Astrocyte (in vitro differentiated cells and primary cell): ENCODE results near the gene TARS2. TPM values are rescaled to one million over a fixed set of nuclear protein-coding genes. Genes with fewer than 3 reads are reported as not detected.

Experiments
- DNase-seq: peaks from one replicate; pipeline ENCODE4 v3.0.0-alpha.2; 2010; ENCODE audit warnings: low read depth
- FAIRE-seq: peaks from 2 replicates; lab custom pipeline; 2011; peaks lifted over from hg19 to GRCh38; lab: Jason Lieb, UNC
- H2AFZ ChIP-seq: 2 replicates; pipeline ENCODE4 v1.6.0; 2012; ENCODE audit warnings: low read depth, low read length, inconsistent platforms
- H3K27ac ChIP-seq: 2 replicates; pipeline ENCODE4 v1.5.1; 2011; ENCODE audit warnings: low read depth, low read length, inconsistent platforms
- H3K27me3 ChIP-seq: 2 replicates; pipeline ENCODE4 v1.6.0; 2011; ENCODE audit warnings: low read length, inconsistent platforms; ENCODE audit not compliant: insufficient read depth
- H3K36me3 ChIP-seq: 2 replicates; pipeline ENCODE4 v1.5.1; 2011; ENCODE audit warnings: low read length, inconsistent platforms; ENCODE audit not compliant: insufficient read depth
- H3K4me1 ChIP-seq: 2 replicates; pipeline ENCODE4 v1.5.1; 2011; ENCODE audit warnings: low read length, inconsistent platforms; ENCODE audit not compliant: insufficient read depth
- H3K4me2 ChIP-seq: 2 replicates; pipeline ENCODE4 v1.6.0; 2012; ENCODE audit warnings: low read length, inconsistent platforms
- H3K4me3 ChIP-seq: 2 replicates; pipeline ENCODE4 v1.5.1; 2011; ENCODE audit warnings: low read depth, mild to moderate bottlenecking, low read length, inconsistent platforms; ENCODE audit not compliant: insufficient read depth
- H3K79me2 ChIP-seq: 2 replicates; pipeline ENCODE4 v1.6.0; 2012; ENCODE audit warnings: mild to moderate bottlenecking, low read length, inconsistent platforms; ENCODE audit not compliant: insufficient read depth
- H3K9ac ChIP-seq: 2 replicates; pipeline ENCODE4 v1.6.0; 2012; ENCODE audit warnings: mild to moderate bottlenecking, low read length, inconsistent platforms
- H3K9me3 ChIP-seq: 2 replicates; pipeline ENCODE4 v1.5.1; 2012; ENCODE audit warnings: low read depth, mild to moderate bottlenecking, low read length, inconsistent platforms; ENCODE audit not compliant: insufficient read depth
- H4K20me1 ChIP-seq: 2 replicates; pipeline ENCODE4 v1.6.0; 2012; ENCODE audit warnings: low read length, inconsistent platforms; ENCODE audit not compliant: insufficient read depth
- H3K27ac Mint-ChIP-seq: one replicate; pipeline ENCODE4 v1.8.0; 2021; ENCODE audit warnings: mild to moderate bottlenecking, mixed read lengths; ENCODE audit not compliant: unreplicated experiment
- H3K27me3 Mint-ChIP-seq: one replicate; pipeline ENCODE4 v1.8.0; 2021; ENCODE audit warnings: low read depth, mixed read lengths; ENCODE audit not compliant: unreplicated experiment
- H3K36me3 Mint-ChIP-seq: one replicate; pipeline ENCODE4 v1.8.0; 2021; ENCODE audit warnings: low read depth, mixed read lengths; ENCODE audit not compliant: unreplicated experiment
- H3K4me1 Mint-ChIP-seq: one replicate; pipeline ENCODE4 v1.8.0; 2021; ENCODE audit warnings: low read depth, mixed read lengths; ENCODE audit not compliant: unreplicated experiment
- H3K4me3 Mint-ChIP-seq: one replicate; pipeline ENCODE4 v1.8.0; 2021; ENCODE audit warnings: mild to moderate bottlenecking, moderate library complexity, mixed read lengths; ENCODE audit not compliant: unreplicated experiment
- H3K9me3 Mint-ChIP-seq: one replicate; pipeline ENCODE4 v1.8.0; 2021; ENCODE audit warnings: mild to moderate bottlenecking, mixed read lengths; ENCODE audit not compliant: unreplicated experiment
- EZH2 ChIP-seq: IDR thresholded peaks from 2 replicates; pipeline ENCODE4 v1.6.1; 2012; ENCODE audit warnings: mild to moderate bottlenecking, low read length, inconsistent platforms; ENCODE audit not compliant: insufficient read depth
- total RNA-seq: library from RNA; stranded (reverse); gene quantifications from 2 replicates; pipeline ENCODE4 v1.2.1, GENCODE V29; 2021
- TF ChIP-seq, protein P1 (sequence below): IDR thresholded peaks from 2 replicates; pipeline ENCODE4 v1.5.1; 2011; ENCODE audit warnings: low read depth, mild to moderate bottlenecking, inconsistent platforms, low read length, moderate library complexity; ENCODE audit not compliant: insufficient read depth

The TARS2 gene
- total RNA-seq, 1 donor from 2014 or later, result 15.5 TPM

DNA sequence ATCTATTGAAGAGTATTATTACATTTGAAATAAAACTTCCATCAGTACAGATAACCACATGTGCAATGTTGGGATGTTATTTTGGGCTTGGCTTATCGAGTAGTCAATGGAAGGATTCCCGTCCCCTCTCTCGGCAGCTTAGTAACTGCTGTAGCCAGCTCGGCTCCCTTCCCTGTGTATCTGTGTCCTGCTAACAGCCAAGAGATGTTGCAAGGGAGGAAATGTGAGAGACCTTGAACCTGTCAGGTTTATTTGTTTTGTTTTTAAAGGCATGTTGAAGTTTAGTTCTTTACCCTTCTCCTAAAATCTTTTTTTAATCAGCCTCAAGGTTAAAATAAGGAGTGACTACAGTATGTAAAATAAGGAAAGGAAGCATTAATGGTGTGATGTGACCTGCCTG lies 13.6 kb upstream of the TARS2 start:
- no peak overlapping the region for H3K27ac Mint-ChIP-seq

DNA sequence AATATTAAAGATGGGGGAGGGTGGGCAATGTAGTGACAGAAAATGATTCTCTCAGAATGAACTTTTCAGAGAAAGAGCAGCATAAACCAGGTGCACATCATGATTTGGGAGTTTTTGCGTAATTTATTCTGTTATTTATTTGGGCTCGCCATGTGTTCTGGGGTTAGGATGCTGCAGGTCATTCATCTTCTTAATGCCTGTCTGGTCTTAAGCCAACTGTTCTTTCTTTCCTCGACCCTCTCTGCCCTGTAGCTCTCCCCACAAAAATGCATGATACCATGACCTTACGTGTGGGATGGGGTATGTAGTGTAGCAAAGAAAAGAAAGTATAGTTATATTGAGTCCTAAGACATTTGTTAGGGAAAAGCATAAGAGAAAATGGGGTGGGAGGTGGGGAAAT lies 12.3 kb upstream of the TARS2 start:
- Histone ChIP-seq H3K36me3 (peaks cover 21% of the 10 kb centered on the region), H3K4me3 (no peak overlapping the region), H3K27me3 (no peaks in the 10 kb centered on the region), H2AFZ (no peak overlapping the region), H3K9me3 (no peaks in the 10 kb centered on the region), H4K20me1 (no peaks in the 10 kb centered on the region), H3K4me2 (no peak overlapping the region), H3K4me1 (peaks cover 9% of the 10 kb centered on the region), H3K79me2 (no peaks in the 10 kb centered on the region), H3K9ac (no peak overlapping the region), H3K27ac (no peak overlapping the region)
- Mint-ChIP-seq H3K4me1 (peaks cover 20% of the 10 kb centered on the region), H3K27ac (no peak overlapping the region), H3K9me3 (no peaks in the 10 kb centered on the region), H3K27me3 (no peaks in the 10 kb centered on the region), H3K4me3 (no peak overlapping the region), H3K36me3 (peaks cover 14% of the 10 kb centered on the region)
- FAIRE-seq (no peak), DNase-seq (no peak)
- TF ChIP-seq, protein P1, sequence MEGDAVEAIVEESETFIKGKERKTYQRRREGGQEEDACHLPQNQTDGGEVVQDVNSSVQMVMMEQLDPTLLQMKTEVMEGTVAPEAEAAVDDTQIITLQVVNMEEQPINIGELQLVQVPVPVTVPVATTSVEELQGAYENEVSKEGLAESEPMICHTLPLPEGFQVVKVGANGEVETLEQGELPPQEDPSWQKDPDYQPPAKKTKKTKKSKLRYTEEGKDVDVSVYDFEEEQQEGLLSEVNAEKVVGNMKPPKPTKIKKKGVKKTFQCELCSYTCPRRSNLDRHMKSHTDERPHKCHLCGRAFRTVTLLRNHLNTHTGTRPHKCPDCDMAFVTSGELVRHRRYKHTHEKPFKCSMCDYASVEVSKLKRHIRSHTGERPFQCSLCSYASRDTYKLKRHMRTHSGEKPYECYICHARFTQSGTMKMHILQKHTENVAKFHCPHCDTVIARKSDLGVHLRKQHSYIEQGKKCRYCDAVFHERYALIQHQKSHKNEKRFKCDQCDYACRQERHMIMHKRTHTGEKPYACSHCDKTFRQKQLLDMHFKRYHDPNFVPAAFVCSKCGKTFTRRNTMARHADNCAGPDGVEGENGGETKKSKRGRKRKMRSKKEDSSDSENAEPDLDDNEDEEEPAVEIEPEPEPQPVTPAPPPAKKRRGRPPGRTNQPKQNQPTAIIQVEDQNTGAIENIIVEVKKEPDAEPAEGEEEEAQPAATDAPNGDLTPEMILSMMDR, result no peak
- TF ChIP-seq EZH2, result no peak

More for the DNA sequence above, 13.6 kb upstream of the TARS2 start:
- Histone ChIP-seq H2AFZ (no peak overlapping the region), H3K4me2 (no peak overlapping the region), H3K9ac (no peak overlapping the region), H3K4me3 (no peak overlapping the region), H3K4me1 (peaks cover 9% of the 10 kb centered on the region), H4K20me1 (no peaks in the 10 kb centered on the region), H3K9me3 (no peaks in the 10 kb centered on the region), H3K36me3 (peaks cover 21% of the 10 kb centered on the region), H3K27ac (no peak overlapping the region), H3K27me3 (no peaks in the 10 kb centered on the region), H3K79me2 (no peaks in the 10 kb centered on the region)
- Mint-ChIP-seq H3K4me1 (peaks cover 19% of the 10 kb centered on the region), H3K4me3 (no peak overlapping the region), H3K9me3 (no peaks in the 10 kb centered on the region), H3K27me3 (no peaks in the 10 kb centered on the region), H3K36me3 (peaks cover 14% of the 10 kb centered on the region)
- TF ChIP-seq, protein P1, result no peak
- TF ChIP-seq EZH2, result no peak
- no peak for FAIRE-seq
- no peak for DNase-seq

GRCh38 chr1:150476754-150477153 lies 10.5 kb upstream of the TARS2 start:
- no peak for FAIRE-seq
- peaks cover 21% of the 10 kb centered on the region for H3K4me1 Mint-ChIP-seq

More at GRCh38 chr1:150476754-150477153, 10.5 kb upstream of the TARS2 start:
- Histone ChIP-seq H3K79me2 (no peaks in the 10 kb centered on the region), H2AFZ (no peak overlapping the region), H3K4me1 (peaks cover 9% of the 10 kb centered on the region), H3K4me2 (no peak overlapping the region), H3K36me3 (peaks cover 5% of the 10 kb centered on the region), H3K4me3 (no peak overlapping the region), H3K27ac (no peak overlapping the region), H4K20me1 (no peaks in the 10 kb centered on the region), H3K27me3 (no peaks in the 10 kb centered on the region), H3K9me3 (no peaks in the 10 kb centered on the region), H3K9ac (no peak overlapping the region)
- no peak for DNase-seq
- Mint-ChIP-seq H3K9me3 (no peaks in the 10 kb centered on the region), H3K27me3 (no peaks in the 10 kb centered on the region), H3K36me3 (peaks cover 5% of the 10 kb centered on the region), H3K27ac (no peak overlapping the region), H3K4me3 (no peak overlapping the region)
- no peak for TF ChIP-seq EZH2
- TF ChIP-seq, protein P1, result no peak
